Upper lobe of left lung (tissue), 4 donors: Measurements from ENCODE around the gene HS6ST2.

Source experiments
- CTCF ChIP-seq, 6 experiments: fragments of 450-650 bp in 4 of 6; fragments of 200-600 bp in 2 of 6; sonication (generic) in 2 of 6; IDR thresholded peaks; one replicate each; pipeline ENCODE4 v1.5.1; 2016 to 2019; ENCODE audit warnings: antibody characterized with exemption in 6 of 6
- EP300 ChIP-seq, 4 donors: sonication (generic); formaldehyde crosslinking; IDR thresholded peaks; one replicate each; pipeline ENCODE4 v1.5.1; 2017; ENCODE audit warnings: antibody characterized with exemption in 4 of 4, control low read depth in 2 of 4
- POLR2A ChIP-seq, 4 donors: fragments of 450-650 bp; IDR thresholded peaks; one replicate each; pipeline ENCODE4 v1.5.1; 2016 to 2017; ENCODE audit warnings: antibody characterized with exemption in 4 of 4, mild to moderate bottlenecking in 2 of 4
- POLR2AphosphoS5 ChIP-seq, 2 donors: sonication (generic); formaldehyde crosslinking; IDR thresholded peaks; one replicate each; pipeline ENCODE4 v1.5.1; 2017; ENCODE audit warnings: antibody characterized with exemption in 2 of 2

GRCh38 chrX:132591719-132592275, 366.6 kb downstream of the HS6ST2 start:
- TF ChIP-seq CTCF (IDR thresholded peaks at IDR 0.05) (no peak), EP300 (IDR thresholded peaks at IDR 0.05) (no peak), POLR2AphosphoS5 (IDR thresholded peaks at IDR 0.05) (no peak), POLR2A (IDR thresholded peaks at IDR 0.05) (no peak)
